H1 (cell line): ENCODE results near the gene SEPTIN2.

ENCODE experiments used
- CTCF ChIP-seq, 3 experiments: IDR thresholded peaks; 1 replicate in 2 of 3; 2 replicates in 1 of 3; pipeline versions ENCODE4 v1.5.1 to v1.6.1; 2011; ENCODE audit warnings: low read length in 3 of 3, mild to moderate bottlenecking in 3 of 3, inconsistent platforms in 2 of 3, low read depth in 1 of 3, moderate library complexity in 1 of 3; ENCODE audit not compliant: insufficient read depth in 1 of 3; ENCODE audit errors: control extremely low read depth in 1 of 3
- EGR1 ChIP-seq: IDR thresholded peaks from 2 replicates; pipeline ENCODE4 v1.6.1; 2011; ENCODE audit warnings: low read depth, low read length, borderline replicate concordance

DNA sequence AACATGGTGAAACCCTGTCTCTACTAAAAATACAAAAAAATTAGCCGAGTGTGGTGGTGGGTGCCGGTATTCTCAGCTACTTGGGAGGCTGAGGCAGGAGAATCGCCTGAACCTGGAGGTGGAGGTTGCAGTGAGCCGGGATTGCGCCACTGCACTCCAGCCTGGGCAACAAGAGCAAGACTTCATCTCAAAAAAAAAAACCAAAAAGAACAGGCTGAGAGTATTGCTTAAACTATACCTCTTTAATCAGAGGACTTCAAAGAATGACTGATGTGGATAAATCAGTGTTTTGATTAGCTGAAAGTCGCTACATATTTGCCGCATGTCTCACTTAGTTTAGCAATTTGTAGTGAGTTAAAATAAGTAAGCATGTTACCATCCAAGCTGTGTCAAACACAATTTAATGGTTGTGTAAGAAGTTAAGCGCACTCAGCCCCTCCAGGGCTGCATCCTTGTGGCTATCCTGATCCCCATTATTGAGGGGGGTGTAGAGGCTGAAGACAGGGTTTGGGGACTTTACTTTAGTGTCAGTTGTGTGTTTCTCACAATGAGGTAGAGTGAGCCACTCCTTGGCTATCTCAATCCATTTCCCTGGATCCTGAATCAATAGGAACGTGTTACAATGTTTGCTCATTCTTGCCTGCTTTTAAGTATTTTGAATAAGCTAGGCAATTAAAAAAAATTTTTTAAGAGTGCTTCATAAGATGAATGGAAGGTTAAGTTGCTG, 29.4 kb downstream of the SEPTIN2 start:
- TF ChIP-seq CTCF (IDR thresholded peaks at IDR 0.05; ENCODE audit: control extremely low read depth in 1 of 3, insufficient read depth in 1 of 3, low read depth in 1 of 3, low read length in 3 of 3) (no peak), EGR1 (no peak)
